OCI-LY7 (cell line): Measurements from ENCODE around the gene MARS1. TPM values are rescaled to one million over a fixed set of nuclear protein-coding genes. Genes with fewer than 3 reads are reported as not detected.
A peak's percentile ranks its signal among the peaks of the same experiment; 100 is the strongest.

Experiments used
- BruUV-seq: library from RNA; stranded (reverse); fragments of 400-500 nt; replicated peaks from 2 replicates; lab custom pipeline; 2021; lab: Mats Ljungman, UMichigan
- CTCF ChIA-PET: fragments of 300-600 bp; sonication (Branson Sonifier 250); formaldehyde crosslinking; loops from one replicate; lab custom pipeline; 2022; ENCODE audit warnings: antibody characterized with exemption; ENCODE audit not compliant: unreplicated experiment; lab: Charles Lee
- POLR2A ChIA-PET: fragments of 300-600 bp; sonication (Branson Sonifier 250); formaldehyde crosslinking; loops from one replicate; lab custom pipeline; 2022; ENCODE audit warnings: antibody characterized with exemption; lab: Charles Lee
- DNase-seq: peaks from one replicate; pipeline ENCODE4 v3.0.0-alpha.2; 2015; ENCODE audit warnings: low spot score
- H2AFZ ChIP-seq: fragments of 200-600 bp; sonication (generic), shearing (Covaris generic); 2 replicates; pipeline ENCODE4 v1.6.1; 2014; ENCODE audit warnings: mild to moderate bottlenecking, antibody characterized with exemption, low read length, moderate library complexity
- H3K27ac ChIP-seq: fragments of 200-600 bp; sonication (generic); 2 replicates; pipeline ENCODE4 v1.5.1; 2014; ENCODE audit warnings: mixed run types, low read depth, mild to moderate bottlenecking, moderate library complexity, low read length, inconsistent platforms; ENCODE audit not compliant: poor library complexity, severe bottlenecking
- H3K36me3 ChIP-seq: fragments of 200-600 bp; sonication (generic); 2 replicates; pipeline ENCODE4 v1.6.1; 2014; ENCODE audit warnings: mild to moderate bottlenecking, antibody characterized with exemption, low read length, moderate library complexity, mixed read lengths; ENCODE audit not compliant: insufficient read depth
- H3K4me1 ChIP-seq: fragments of 200-600 bp; sonication (generic); 2 replicates; pipeline ENCODE4 v1.5.1; 2014; ENCODE audit warnings: mild to moderate bottlenecking, low read length; ENCODE audit not compliant: insufficient read depth, poor library complexity, severe bottlenecking
- H3K4me2 ChIP-seq: fragments of 200-600 bp; sonication (generic); 2 replicates; pipeline ENCODE4 v1.6.1; 2014; ENCODE audit warnings: mild to moderate bottlenecking, low read length
- H3K4me3 ChIP-seq: fragments of 200-600 bp; sonication (generic); 2 replicates; pipeline ENCODE4 v1.5.1; 2014; ENCODE audit warnings: mild to moderate bottlenecking, low read depth, low read length; ENCODE audit not compliant: poor library complexity, severe bottlenecking
- H3K79me2 ChIP-seq: fragments of 200-600 bp; sonication (generic); 2 replicates; pipeline ENCODE4 v1.6.1; 2016; ENCODE audit warnings: low read depth, mild to moderate bottlenecking, low read length, moderate library complexity, mixed read lengths; ENCODE audit not compliant: insufficient read depth
- H3K9me2 ChIP-seq: fragments of 200-600 bp; sonication (generic); 2 replicates; pipeline ENCODE4 v1.6.1; 2016; ENCODE audit warnings: mild to moderate bottlenecking, low read length, mixed read lengths; ENCODE audit not compliant: insufficient read depth
- H3K9me3 ChIP-seq: fragments of 200-600 bp; sonication (generic); 2 replicates; pipeline ENCODE4 v1.6.1; 2014; ENCODE audit warnings: mild to moderate bottlenecking, mixed run types, low read length, mixed read lengths
- H4K20me1 ChIP-seq: fragments of 200-600 bp; sonication (generic); 2 replicates; pipeline ENCODE4 v1.6.1; 2014; ENCODE audit warnings: mild to moderate bottlenecking, antibody characterized with exemption, low read length, moderate library complexity, mixed read lengths; ENCODE audit not compliant: insufficient read depth
- EZH2phosphoT487 ChIP-seq: fragments of 200-600 bp; sonication (generic); IDR thresholded peaks from 2 replicates; pipeline ENCODE4 v1.6.1; 2018; ENCODE audit warnings: low read depth, borderline replicate concordance, mild to moderate bottlenecking, mixed run types, antibody characterized with exemption, low read length, moderate library complexity, mixed read lengths
- intact Hi-C: fragments of 100-400 bp; cut with micrococcal nuclease; formaldehyde crosslinking; loops from one replicate; pipeline ENCODE4 v1.10.0; 2022; ENCODE audit not compliant: unreplicated experiment
- total RNA-seq, 2 experiments: library from RNA; depleted of rRNA in 1 of 2; stranded (reverse); fragments of >200 nt in 1 of 2; shearing (Covaris generic) in 1 of 2; gene quantifications; 2 replicates each; pipeline ENCODE4 v1.2.3, GENCODE V29; 2014 to 2022
- TF ChIP-seq, protein P1 (sequence below): fragments of 200-600 bp; sonication (generic); conservative IDR thresholded peaks from 2 replicates; pipeline ENCODE4 v1.5.1; 2014; ENCODE audit warnings: mild to moderate bottlenecking, antibody characterized with exemption, low read length, moderate library complexity, mixed read lengths

Gene MARS1
- total RNA-seq, 2 experiments from 2014 or later: 272 to 465 TPM

DNA sequence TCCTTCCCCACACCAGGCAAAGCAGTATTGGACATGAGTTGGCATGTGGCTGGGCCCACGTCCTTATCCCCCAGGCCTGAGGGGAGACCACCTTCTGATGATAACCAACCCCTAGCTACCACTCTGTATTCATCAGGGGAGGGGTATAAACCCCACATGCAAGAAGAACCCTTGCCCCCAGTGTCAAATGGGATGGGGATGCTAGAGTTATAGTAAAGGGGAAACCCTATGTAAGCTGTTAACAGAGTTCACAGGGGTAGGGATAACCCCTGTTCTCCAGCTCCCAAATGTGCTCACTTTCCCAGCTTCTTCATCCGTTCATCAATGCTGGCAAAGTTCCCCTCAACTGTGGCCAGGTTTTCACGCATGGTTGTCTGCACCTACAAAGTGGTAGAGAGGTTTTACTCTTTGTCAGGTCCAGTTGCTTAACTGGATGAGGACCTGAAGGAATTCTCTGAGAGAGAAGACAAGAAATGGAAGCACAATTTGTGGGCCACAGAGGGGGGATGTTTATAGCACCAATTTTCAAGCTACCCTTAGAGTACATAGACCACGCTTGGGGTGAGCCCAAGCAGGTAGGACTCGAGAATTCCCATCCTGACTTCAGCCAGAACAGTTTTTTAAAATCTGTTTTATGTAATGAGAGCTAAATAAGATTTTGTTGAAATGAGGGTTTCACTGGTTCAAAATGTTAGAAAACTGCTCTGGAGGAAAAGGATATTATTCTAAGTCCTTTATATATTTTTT is 42.7 kb downstream of the MARS1 start:
- ChIA-PET CTCF (no interaction called here), POLR2A (interaction anchor here (0.5 kb wide), 1 partner anchor 301 kb away, joined by 3 read pairs; the partner anchor contains the start of gene SHMT2)
- TF ChIP-seq, protein P1, sequence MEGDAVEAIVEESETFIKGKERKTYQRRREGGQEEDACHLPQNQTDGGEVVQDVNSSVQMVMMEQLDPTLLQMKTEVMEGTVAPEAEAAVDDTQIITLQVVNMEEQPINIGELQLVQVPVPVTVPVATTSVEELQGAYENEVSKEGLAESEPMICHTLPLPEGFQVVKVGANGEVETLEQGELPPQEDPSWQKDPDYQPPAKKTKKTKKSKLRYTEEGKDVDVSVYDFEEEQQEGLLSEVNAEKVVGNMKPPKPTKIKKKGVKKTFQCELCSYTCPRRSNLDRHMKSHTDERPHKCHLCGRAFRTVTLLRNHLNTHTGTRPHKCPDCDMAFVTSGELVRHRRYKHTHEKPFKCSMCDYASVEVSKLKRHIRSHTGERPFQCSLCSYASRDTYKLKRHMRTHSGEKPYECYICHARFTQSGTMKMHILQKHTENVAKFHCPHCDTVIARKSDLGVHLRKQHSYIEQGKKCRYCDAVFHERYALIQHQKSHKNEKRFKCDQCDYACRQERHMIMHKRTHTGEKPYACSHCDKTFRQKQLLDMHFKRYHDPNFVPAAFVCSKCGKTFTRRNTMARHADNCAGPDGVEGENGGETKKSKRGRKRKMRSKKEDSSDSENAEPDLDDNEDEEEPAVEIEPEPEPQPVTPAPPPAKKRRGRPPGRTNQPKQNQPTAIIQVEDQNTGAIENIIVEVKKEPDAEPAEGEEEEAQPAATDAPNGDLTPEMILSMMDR: no peak
- TF ChIP-seq EZH2phosphoT487: no peak
- H3K9me3 ChIP-seq: no peaks in the 10 kb centered on the region
- intact Hi-C loops: no loop called here
- H3K79me2 ChIP-seq: no peaks in the 10 kb centered on the region
- no peaks in the 10 kb centered on the region for H3K9me2 ChIP-seq
- no peaks in the 10 kb centered on the region for H3K4me1 ChIP-seq
- no peaks in the 10 kb centered on the region for H4K20me1 ChIP-seq
- peaks cover 96% of the 10 kb centered on the region for H3K36me3 ChIP-seq
- BruUV-seq: TSS peak; percentile 63
- no peak overlapping the region for H3K4me3 ChIP-seq
- H3K27ac ChIP-seq: no peak overlapping the region
- no peak overlapping the region for H2AFZ ChIP-seq
- H3K4me2 ChIP-seq: no peak overlapping the region
- no peak for DNase-seq

GRCh38 chr12:57531836-57532235 is 44.0 kb downstream of the MARS1 start:
- Histone ChIP-seq H3K79me2 (no peaks in the 10 kb centered on the region), H3K36me3 (peaks cover 93% of the 10 kb centered on the region), H3K9me2 (no peaks in the 10 kb centered on the region), H2AFZ (no peak overlapping the region), H3K4me2 (no peak overlapping the region), H3K4me3 (no peak overlapping the region), H4K20me1 (no peaks in the 10 kb centered on the region), H3K9me3 (no peaks in the 10 kb centered on the region), H3K27ac (no peak overlapping the region), H3K4me1 (no peaks in the 10 kb centered on the region)
- ChIA-PET POLR2A (interaction anchor here (1.0 to 2.6 kb wide), 3 partner anchors 8 to 16 kb away, joined by 3 to 17 read pairs (median 4); no protein-coding TSS in a partner anchor), CTCF (interaction anchor here (0.5 kb wide), 1 partner anchor 147 kb away, joined by 4 read pairs; no protein-coding TSS in a partner anchor)
- TF ChIP-seq, protein P1: no peak
- TF ChIP-seq EZH2phosphoT487: no peak
- DNase-seq: no peak
- BruUV-seq: no TSS peak
- intact Hi-C loops: no loop called here

GRCh38 chr12:57533108-57533507 is 45.2 kb downstream of the MARS1 start:
- ChIA-PET CTCF (no interaction called here), POLR2A (interaction anchor here (0.9 to 2.6 kb wide), 3 partner anchors 9 to 14 kb away, joined by 3 to 17 read pairs (median 4); no protein-coding TSS in a partner anchor)
- H3K9me3 ChIP-seq: no peaks in the 10 kb centered on the region
- H3K9me2 ChIP-seq: no peaks in the 10 kb centered on the region
- intact Hi-C loops: no loop called here
- H3K4me3 ChIP-seq: no peak overlapping the region
- no peak overlapping the region for H3K27ac ChIP-seq
- no peaks in the 10 kb centered on the region for H4K20me1 ChIP-seq
- no TSS peak for BruUV-seq
- TF ChIP-seq EZH2phosphoT487: no peak
- TF ChIP-seq, protein P1: no peak
- H3K4me2 ChIP-seq: no peak overlapping the region
- H3K36me3 ChIP-seq: peaks cover 87% of the 10 kb centered on the region
- no peaks in the 10 kb centered on the region for H3K4me1 ChIP-seq
- DNase-seq: no peak
- no peaks in the 10 kb centered on the region for H3K79me2 ChIP-seq
- H2AFZ ChIP-seq: no peak overlapping the region
